Dermis blood vessel endothelial cell (primary cell): ENCODE measurements around the gene SLC25A10. TPM values are rescaled to one million over a fixed set of nuclear protein-coding genes. Genes with fewer than 3 reads are reported as not detected.

Experiments
- DNase-seq: peaks from one replicate; pipeline ENCODE4 v3.0.0; 2010
- total RNA-seq: library from RNA; depleted of rRNA; stranded (reverse); fragments of >200 nt; gene quantifications from 2 replicates; pipeline ENCODE4 v1.2.3, GENCODE V29; 2014

SLC25A10 gene
- total RNA-seq, 1 donor from 2014 or later: 11.4 TPM

GRCh38 chr17:81706757-81707624 is 5.1 kb upstream of the SLC25A10 start:
- DNase-seq: no peak

GRCh38 chr17:81707725-81708646 is 4.1 kb upstream of the SLC25A10 start:
- no peak for DNase-seq

GRCh38 chr17:81708739-81709185 is 3.3 kb upstream of the SLC25A10 start:
- DNase-seq: no peak

- DNase-seq: peak; percentile 28
These were observed 1.4 kb upstream of the SLC25A10 start for GRCh38 chr17:81710514-81711308.

- DNase-seq: peak; percentile 53
These were observed 452 bp downstream of the SLC25A10 start for GRCh38 chr17:81712468-81713003.

GRCh38 chr17:81713004-81713555 is 996 bp downstream of the SLC25A10 start:
- no peak for DNase-seq

- DNase-seq: no peak
These were observed 1.7 kb downstream of the SLC25A10 start for GRCh38 chr17:81713556-81714411.

GRCh38 chr17:81714412-81715106 is 2.5 kb downstream of the SLC25A10 start:
- no peak for DNase-seq

GRCh38 chr17:81715107-81715871 is 3.2 kb downstream of the SLC25A10 start:
- no peak for DNase-seq

GRCh38 chr17:81715872-81716673 is 4.0 kb downstream of the SLC25A10 start:
- no peak for DNase-seq

- no peak for DNase-seq
These were observed 4.6 kb downstream of the SLC25A10 start for GRCh38 chr17:81716674-81716996.

GRCh38 chr17:81717049-81717765 is 5.1 kb downstream of the SLC25A10 start:
- no peak for DNase-seq

- no peak for DNase-seq
These were observed 5.6 kb downstream of the SLC25A10 start for GRCh38 chr17:81717766-81718089.

- DNase-seq: no peak
These were observed 7.6 kb downstream of the SLC25A10 start for GRCh38 chr17:81719410-81720266.

- no peak for DNase-seq
These were observed 8.4 kb downstream of the SLC25A10 start for GRCh38 chr17:81720267-81721071.
